GM19240 (cell line): ENCODE results near the gene DDI1.

ENCODE experiments used
- DNase-seq: peaks from one replicate; pipeline ENCODE4 v3.0.0; 2011; ENCODE audit warnings: low spot score; ENCODE audit not compliant: insufficient read length

The DDI1 gene

DNA sequence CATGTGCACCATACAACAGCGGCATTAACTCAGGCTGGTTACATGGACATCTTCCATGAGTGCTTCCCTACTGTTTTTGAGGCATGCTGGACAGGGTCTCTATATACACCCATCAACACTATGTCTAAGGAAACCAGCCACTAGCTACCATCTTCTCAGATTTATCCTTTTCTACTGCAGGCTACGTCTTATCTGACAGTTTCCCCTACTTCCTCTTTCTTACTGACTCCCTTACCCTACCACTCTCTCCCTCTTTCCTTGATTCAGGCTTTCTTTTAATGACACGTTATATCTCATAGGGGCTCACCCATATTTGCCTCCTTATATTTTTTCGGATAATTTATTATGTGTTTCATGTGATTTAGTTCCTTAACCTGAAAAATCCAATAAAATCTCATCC is 41.8 kb downstream of the DDI1 start:
- DNase-seq = no peak

DNA sequence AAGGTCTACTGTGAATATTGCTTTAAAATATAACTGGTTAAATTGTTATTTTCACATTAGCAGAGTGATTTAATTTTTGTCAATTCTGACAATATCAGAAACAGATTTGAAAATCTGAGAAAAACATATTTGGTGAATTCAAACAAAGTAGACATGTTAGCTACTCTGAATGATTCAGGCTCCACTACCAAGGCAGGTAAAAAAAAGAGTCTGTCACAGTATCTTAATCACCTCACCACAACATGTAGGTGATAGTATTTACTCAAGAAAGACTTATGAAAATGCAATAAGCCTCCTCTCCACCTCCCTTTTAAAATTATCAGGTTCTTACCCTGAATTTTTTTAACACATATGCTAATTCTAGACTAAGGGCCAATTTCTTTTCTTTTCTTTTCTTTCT is 42.6 kb downstream of the DDI1 start:
- no peak for DNase-seq

DNA sequence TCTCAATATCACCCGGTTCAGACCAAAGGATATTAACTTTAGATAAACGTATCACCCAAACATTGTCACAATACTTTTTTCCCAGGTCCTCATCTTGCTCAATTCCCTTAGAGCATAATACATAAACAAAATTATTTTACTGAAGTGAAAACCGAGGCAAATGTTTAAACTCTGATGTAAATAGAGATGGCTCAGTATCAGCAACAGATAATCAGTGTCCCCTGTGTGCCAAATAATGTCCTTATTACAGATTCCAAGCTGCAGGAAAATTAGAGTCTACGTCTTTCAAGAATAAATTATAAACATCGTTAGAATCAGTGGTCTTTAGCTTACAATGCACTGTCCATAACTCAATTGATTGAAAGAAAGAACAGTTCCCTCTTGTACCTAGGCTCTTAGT is 50.2 kb downstream of the DDI1 start:
- DNase-seq = no peak
